CD4-positive, alpha-beta memory T cell (primary cell): ENCODE measurements around the gene ALDOA. TPM values are rescaled to one million over a fixed set of nuclear protein-coding genes. Genes with fewer than 3 reads are reported as not detected.

Experiments used
- polyA plus RNA-seq, 2 donors: library from polyadenylated mRNA; unstranded; fragments of 300-500 nt; fragmentation: Illumina TruSeq; gene quantifications; one replicate each; pipeline ENCODE4 v1.2.3, GENCODE V29; 2021
- total RNA-seq, 2 experiments: library from RNA; stranded (reverse); gene quantifications; one replicate each; pipeline ENCODE4 v1.2.3, GENCODE V29; 2021

ALDOA gene
- total and polyA plus RNA-seq, 4 experiments from 2014 or later: 558 to 1,115 (median 811) TPM

Other genes starting within 250 kb of the ALDOA start
- 10 to 100 TPM; 43.7 to 44.9 TPM for gene PAGR1, start 249.6 kb upstream of the ALDOA start, total RNA-seq
- 10 to 100 TPM; 46.0 to 51.1 TPM for gene PAGR1, start 249.6 kb upstream of the ALDOA start, polyA plus RNA-seq
- 100 to 1,000 TPM; 145 to 146 TPM for gene MVP, start 245.3 kb upstream of the ALDOA start, total RNA-seq
- 100 to 1,000 TPM; 172 to 187 TPM for gene MVP, start 245.3 kb upstream of the ALDOA start, polyA plus RNA-seq
- 10 to 100 TPM; 76.2 to 79.8 TPM for gene CDIPT, start 202.5 kb upstream of the ALDOA start, total RNA-seq
- gene CDIPT, start 202.5 kb upstream of the ALDOA start, polyA plus RNA-seq: 100 to 1,000 TPM in 1 of 2 donors, 10 to 100 TPM in 1; 87.2 to 123 TPM
- gene SEZ6L2, start 166.2 kb upstream of the ALDOA start, total RNA-seq: under 1 TPM in 1 of 2 experiments, not detected in 1; 0.70 TPM
- not detected for gene SEZ6L2, start 166.2 kb upstream of the ALDOA start, polyA plus RNA-seq
- gene ASPHD1, start 165.3 kb upstream of the ALDOA start, total RNA-seq: not detected
- not detected for gene ASPHD1, start 165.3 kb upstream of the ALDOA start, polyA plus RNA-seq
- gene KCTD13, start 139.5 kb upstream of the ALDOA start, total RNA-seq: 10 to 100 TPM; 85.7 to 87.3 TPM
- gene KCTD13, start 139.5 kb upstream of the ALDOA start, polyA plus RNA-seq: 10 to 100 TPM in 1 of 2 donors, 1 to 10 TPM in 1; 6.0 to 16.3 TPM
- gene TMEM219, start 103.7 kb upstream of the ALDOA start, total RNA-seq: 100 to 1,000 TPM in 1 of 2 experiments, 10 to 100 TPM in 1; 80.8 to 103 TPM
- 100 to 1,000 TPM; 209 to 250 TPM for gene TMEM219, start 103.7 kb upstream of the ALDOA start, polyA plus RNA-seq
- gene TAOK2, start 91.9 kb upstream of the ALDOA start, total RNA-seq: 10 to 100 TPM; 53.8 to 56.0 TPM
- 1 to 10 TPM; 1.7 to 8.2 TPM for gene TAOK2, start 91.9 kb upstream of the ALDOA start, polyA plus RNA-seq
- gene HIRIP3, start 70.1 kb upstream of the ALDOA start, total RNA-seq: 10 to 100 TPM; 19.2 to 19.7 TPM
- gene HIRIP3, start 70.1 kb upstream of the ALDOA start, polyA plus RNA-seq: 10 to 100 TPM; 21.4 to 26.0 TPM
- 100 to 1,000 TPM; 124 to 126 TPM for gene INO80E, start 69.5 kb upstream of the ALDOA start, total RNA-seq
- gene INO80E, start 69.5 kb upstream of the ALDOA start, polyA plus RNA-seq: 1 to 10 TPM; 6.7 to 7.3 TPM
- gene DOC2A, start 54.7 kb upstream of the ALDOA start, total RNA-seq: under 1 TPM in 1 of 2 experiments, not detected in 1; 0.80 TPM
- not detected for gene DOC2A, start 54.7 kb upstream of the ALDOA start, polyA plus RNA-seq
- gene C16orf92, start 42.6 kb upstream of the ALDOA start, total RNA-seq: not detected
- gene C16orf92, start 42.6 kb upstream of the ALDOA start, polyA plus RNA-seq: not detected
- not detected for gene TLCD3B, start 34.5 kb upstream of the ALDOA start, total RNA-seq
- gene TLCD3B, start 34.5 kb upstream of the ALDOA start, polyA plus RNA-seq: not detected
- 10 to 100 TPM; 75.8 to 86.3 TPM for gene PPP4C, start 10.2 kb downstream of the ALDOA start, total RNA-seq
- 100 to 1,000 TPM; 167 to 276 TPM for gene PPP4C, start 10.2 kb downstream of the ALDOA start, polyA plus RNA-seq
- gene TBX6, start 26.2 kb downstream of the ALDOA start, total RNA-seq: 1 to 10 TPM; 1.3 to 1.4 TPM
- gene TBX6, start 26.2 kb downstream of the ALDOA start, polyA plus RNA-seq: under 1 TPM in 1 of 2 donors, not detected in 1; 0.36 TPM
- 100 to 1,000 TPM; 263 to 266 TPM for gene YPEL3, start 30.5 kb downstream of the ALDOA start, total RNA-seq
- gene YPEL3, start 30.5 kb downstream of the ALDOA start, polyA plus RNA-seq: 100 to 1,000 TPM; 172 to 331 TPM
- gene GDPD3, start 47.8 kb downstream of the ALDOA start, total RNA-seq: 10 to 100 TPM; 31.5 to 37.2 TPM
- gene GDPD3, start 47.8 kb downstream of the ALDOA start, polyA plus RNA-seq: under 1 TPM in 1 of 2 donors, not detected in 1; 0.25 TPM
- 10 to 100 TPM; 87.4 to 90.4 TPM for gene MAPK3, start 57.5 kb downstream of the ALDOA start, total RNA-seq
- 10 to 100 TPM in 1 of 2 donors, 1 to 10 TPM in 1; 9.9 to 10.6 TPM for gene MAPK3, start 57.5 kb downstream of the ALDOA start, polyA plus RNA-seq
- gene CORO1A, start 117.8 kb downstream of the ALDOA start, total RNA-seq: 100 to 1,000 TPM; 745 to 769 TPM
- gene CORO1A, start 117.8 kb downstream of the ALDOA start, polyA plus RNA-seq: 1,000 to 10,000 TPM; 1,217 to 1,230 TPM
- 10 to 100 TPM; 62.1 to 79.0 TPM for gene BOLA2B, start 127.9 kb downstream of the ALDOA start, total RNA-seq
- gene BOLA2B, start 127.9 kb downstream of the ALDOA start, polyA plus RNA-seq: 100 to 1,000 TPM; 144 to 169 TPM
- 10 to 100 TPM; 57.5 to 65.6 TPM for gene SLX1A, start 128.1 kb downstream of the ALDOA start, total RNA-seq
- 10 to 100 TPM; 44.5 to 60.7 TPM for gene SLX1A, start 128.1 kb downstream of the ALDOA start, polyA plus RNA-seq
- 10 to 100 TPM; 42.5 to 46.2 TPM for gene SULT1A3, start 133.5 kb downstream of the ALDOA start, total RNA-seq
- 1 to 10 TPM; 1.2 to 3.9 TPM for gene SULT1A3, start 133.5 kb downstream of the ALDOA start, polyA plus RNA-seq
- gene NPIPB13, start 182.7 kb downstream of the ALDOA start, total RNA-seq: 10 to 100 TPM; 20.0 to 27.8 TPM
- gene NPIPB13, start 182.7 kb downstream of the ALDOA start, polyA plus RNA-seq: 1 to 10 TPM in 1 of 2 donors, under 1 TPM in 1; 0.19 to 2.9 TPM